ENCODE measurements around the gene ARG2. TPM values are rescaled to one million over a fixed set of nuclear protein-coding genes. Genes with fewer than 3 reads are reported as not detected.
A peak's percentile ranks its signal among the peaks of the same experiment; 100 is the strongest.

The ARG2 gene
- total RNA-seq, 1 experiment from 2014 or later: 4.4 TPM

DNA sequence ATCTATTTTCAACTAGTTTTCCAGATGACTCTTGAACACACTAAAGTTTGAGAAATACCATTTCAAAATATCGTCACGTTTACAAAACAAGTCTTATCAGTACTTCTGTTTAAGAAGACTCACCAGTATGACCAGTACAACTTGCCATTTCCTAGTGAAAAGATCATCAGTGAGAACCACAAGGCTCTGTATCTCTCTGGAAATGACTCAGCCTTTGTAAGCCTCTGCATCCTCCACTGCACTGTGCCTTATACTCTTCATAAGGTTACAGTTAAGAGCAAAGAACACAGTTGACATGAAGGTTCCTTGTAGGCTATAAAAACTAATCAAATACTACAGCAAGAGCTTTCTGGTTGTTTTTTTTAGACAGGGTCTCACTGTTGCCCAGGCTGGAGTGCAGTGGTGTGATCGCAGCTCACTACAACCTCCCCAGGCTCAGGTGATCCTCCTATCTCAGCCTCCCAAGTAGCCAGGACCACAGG, 60.4 kb downstream of the ARG2 start:
- no peak for DNase-seq (ENCODE audit: low spot score)

DNA sequence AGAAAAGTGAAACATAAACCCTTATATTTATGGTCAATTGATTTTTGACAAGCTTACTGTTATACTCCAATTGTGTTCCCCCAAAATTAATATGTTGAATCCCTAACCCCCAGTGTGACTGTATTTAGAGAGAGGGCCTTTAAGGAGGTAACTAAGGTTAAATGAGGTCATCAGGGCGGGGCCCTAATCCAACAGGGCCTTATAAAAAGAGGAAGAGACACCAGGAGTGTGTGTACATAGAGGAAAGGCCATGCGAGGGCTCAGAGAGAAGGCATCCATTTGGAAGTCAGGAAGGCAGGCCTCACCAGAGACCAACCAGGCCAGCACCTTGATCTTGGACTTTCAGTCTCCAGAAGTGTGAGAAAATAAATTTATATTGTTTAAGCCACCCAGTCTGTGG, 61.2 kb downstream of the ARG2 start:
- no peak for DNase-seq (ENCODE audit: low spot score)

DNA sequence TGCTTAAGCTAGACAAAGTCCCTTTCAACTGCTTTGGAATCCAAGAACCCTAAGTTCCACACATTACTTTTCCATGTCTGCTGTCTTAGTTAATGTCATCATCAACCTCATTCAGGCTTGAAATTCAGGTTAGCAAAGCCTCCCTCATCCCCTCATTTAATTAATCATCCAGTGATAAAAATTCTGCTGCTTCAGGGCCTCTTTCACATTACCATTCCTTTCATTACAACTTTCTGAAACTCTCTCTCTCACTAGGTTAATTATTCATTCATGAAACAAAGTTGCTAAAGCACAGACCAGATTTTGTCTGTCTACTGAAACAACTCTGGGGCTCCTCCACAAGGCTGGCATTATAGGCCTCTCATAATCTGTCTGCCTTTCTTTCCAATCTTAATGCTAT, 64.1 kb downstream of the ARG2 start:
- no peak for DNase-seq (ENCODE audit: low spot score)

DNA sequence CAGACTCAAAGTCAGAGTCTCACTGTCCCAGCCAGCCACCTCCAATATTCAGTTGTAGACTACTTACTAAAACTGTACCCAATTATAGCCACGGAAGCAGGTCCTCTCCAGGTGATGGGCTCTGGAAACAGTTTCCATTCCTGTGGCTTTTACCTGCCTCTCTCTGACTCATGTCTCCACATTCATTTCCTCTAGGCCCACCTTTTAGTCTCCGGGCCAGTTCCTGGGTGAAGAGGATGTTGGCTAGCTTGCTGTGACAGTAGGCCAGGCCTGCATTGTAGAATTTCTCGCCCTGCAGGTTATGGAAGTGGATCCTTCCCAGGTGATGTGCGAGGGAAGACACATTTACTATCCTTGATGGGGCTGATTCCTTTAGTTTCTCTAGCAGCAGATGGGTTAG, 70.3 kb downstream of the ARG2 start:
- DNase-seq (ENCODE audit: low spot score): no peak

DNA sequence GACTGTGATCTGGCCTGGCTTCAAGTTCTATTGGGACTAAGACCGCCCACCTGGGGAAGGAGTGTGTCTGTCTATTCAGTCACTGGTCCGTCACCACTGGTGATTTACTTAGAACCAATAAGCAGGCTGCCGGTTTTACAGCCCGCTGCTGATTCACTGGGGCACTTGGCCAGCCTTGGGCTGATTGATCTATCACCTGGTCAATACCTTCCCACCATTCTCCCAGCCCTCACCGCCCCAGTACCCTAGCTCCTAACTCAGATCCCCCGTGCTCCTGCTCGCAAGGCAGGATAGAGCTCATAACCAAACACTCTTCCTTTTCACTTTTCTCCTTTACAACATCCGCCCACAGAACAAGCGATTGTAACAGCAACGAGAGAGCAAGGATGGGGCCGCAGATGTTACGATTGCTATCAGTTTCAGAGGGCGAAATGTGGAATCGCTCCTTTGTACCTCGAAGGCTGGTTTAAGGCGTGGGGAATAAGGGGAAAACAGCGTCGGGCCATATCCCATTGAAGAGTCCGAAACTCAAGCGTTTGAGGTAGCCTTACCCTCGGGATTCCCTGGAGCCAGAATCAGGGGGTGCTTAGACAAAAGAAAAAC, 75.2 kb downstream of the ARG2 start:
- DNase-seq (ENCODE audit: low spot score): peak; percentile 85

DNA sequence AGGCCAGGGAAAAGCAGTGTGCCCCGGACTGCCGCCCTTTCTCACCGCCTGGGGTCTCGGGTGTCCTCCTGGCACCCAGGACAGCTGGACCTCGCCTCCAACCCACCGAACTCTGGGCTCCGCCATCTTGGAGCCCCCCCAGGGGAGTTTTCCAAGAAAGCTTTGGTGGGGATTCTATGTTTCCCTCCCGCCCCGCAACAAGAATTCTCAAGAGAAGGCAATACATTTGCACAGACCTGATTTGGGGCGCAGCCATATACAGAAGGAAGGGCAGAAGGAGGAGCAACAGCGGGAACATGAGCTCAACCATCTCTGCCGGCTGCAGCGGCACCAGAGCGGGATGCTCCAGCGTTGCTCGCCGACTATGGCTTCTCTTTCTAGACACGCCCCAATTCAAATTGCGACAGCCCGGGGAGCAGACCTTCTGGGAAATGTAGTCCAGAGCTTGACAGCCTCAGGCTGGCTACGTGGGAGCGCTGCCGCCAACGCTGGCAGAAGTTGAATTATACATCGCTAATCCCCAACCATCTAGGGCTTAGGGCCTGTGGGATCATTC, 75.8 kb downstream of the ARG2 start, which contains the start of gene RDH11:
Gene RDH11, minus strand, starts transcription at position 371 of the 556 bp plus-strand sequence. Its CDS starts 61 bp downstream, at position 310.
- DNase-seq (ENCODE audit: low spot score): peak; percentile 79

DNA sequence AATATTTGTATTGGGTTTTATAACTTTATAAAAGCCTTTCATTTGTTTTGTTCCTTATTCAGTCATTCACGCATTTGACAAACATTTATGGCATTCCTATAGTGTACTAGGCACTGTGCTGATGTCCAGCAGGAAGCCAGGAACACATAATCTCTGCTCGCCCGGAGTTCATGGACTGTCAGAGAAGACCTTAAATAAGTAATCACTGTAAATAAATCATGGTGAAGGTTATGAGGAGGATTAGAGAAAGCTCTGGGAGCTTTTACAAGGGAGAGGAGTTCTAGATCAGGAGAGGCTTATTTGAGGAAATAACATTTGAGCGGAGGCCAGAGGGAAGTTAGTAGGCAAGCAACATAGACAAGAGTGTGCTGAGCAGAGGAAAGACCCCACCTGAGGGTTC, 77.3 kb downstream of the ARG2 start:
- no peak for DNase-seq (ENCODE audit: low spot score)

DNA sequence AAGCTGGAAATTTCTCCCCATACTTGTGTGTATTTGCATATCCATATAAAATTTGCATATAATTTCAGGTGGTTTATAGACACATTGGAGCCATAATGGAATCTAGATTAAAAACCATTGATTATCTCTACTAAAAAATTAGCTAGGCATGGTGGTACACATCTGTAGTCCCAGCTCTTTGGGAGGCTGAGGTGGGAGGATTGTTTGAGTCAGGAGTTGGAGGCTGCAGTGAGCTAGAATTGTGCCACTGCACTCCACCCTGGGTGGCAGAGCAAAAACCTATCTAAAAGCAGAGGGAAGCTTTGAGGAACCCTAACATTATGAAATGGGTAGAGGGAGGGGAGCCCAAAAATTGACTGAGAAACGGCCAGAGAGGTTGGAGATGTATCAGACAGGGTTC, 78.5 kb downstream of the ARG2 start:
- no peak for DNase-seq (ENCODE audit: low spot score)

Small RNA genes lying within 50 kb of the gene (small RNA-seq; reads per million reads assigned to genes)
- gene AL132640.3: not detected
- gene RF00019: not detected
- 0.65 reads per million for gene RNA5SP386

Other genes with a start within 250 kb of the ARG2 start
- 32.1 and 48.1 TPM in 2 replicates for gene PLEK2, start 207.8 kb upstream of the ARG2 start, total RNA-seq (2014; rRNA removed; shearing (Covaris generic))
- gene TMEM229B, start 131.2 kb upstream of the ARG2 start, total RNA-seq (2014; rRNA removed; shearing (Covaris generic)): 0.08 and 0.15 TPM in 2 replicates
- gene PLEKHH1, start 86.6 kb upstream of the ARG2 start, total RNA-seq (2014; rRNA removed; shearing (Covaris generic)): 11.0 and 12.7 TPM in 2 replicates
- 10.9 and 12.1 TPM in 2 replicates for gene PIGH, start 19.7 kb upstream of the ARG2 start, total RNA-seq (2014; rRNA removed; shearing (Covaris generic))
- 30.6 and 54.7 TPM in 2 replicates for gene VTI1B, start 54.7 kb downstream of the ARG2 start, total RNA-seq (2014; rRNA removed; shearing (Covaris generic))
- gene RDH11, start 75.8 kb downstream of the ARG2 start, total RNA-seq (2014; rRNA removed; shearing (Covaris generic)): 55.8 and 69.7 TPM in 2 replicates
- 0.08 and 0.66 TPM in 2 replicates for gene RDH12, start 82.0 kb downstream of the ARG2 start, total RNA-seq (2014; rRNA removed; shearing (Covaris generic))
- gene ZFYVE26, start 196.7 kb downstream of the ARG2 start, total RNA-seq (2014; rRNA removed; shearing (Covaris generic)): 11.9 and 16.6 TPM in 2 replicates
- 3.9 and 5.9 TPM in 2 replicates for gene RAD51B, start 199.9 kb downstream of the ARG2 start, total RNA-seq (2014; rRNA removed; shearing (Covaris generic))